Tibial nerve (tissue), 4 donors: ENCODE results near the gene TMBIM4. TPM values are rescaled to one million over a fixed set of nuclear protein-coding genes. Genes with fewer than 3 reads are reported as not detected.

ENCODE experiments used
- DNase-seq, 2 donors: peaks; one replicate each; pipeline ENCODE4 v3.0.0-alpha.2; 2019; ENCODE audit warnings: low spot score in 2 of 2
- H3K27ac ChIP-seq, 4 donors: fragments of 200-600 bp; sonication (generic) in 3 of 4; one replicate each; pipeline ENCODE4 v1.5.1; 2017 to 2019; ENCODE audit warnings: mild to moderate bottlenecking in 1 of 4
- H3K27me3 ChIP-seq, 2 donors: fragments of 200-600 bp; sonication (generic) in 1 of 2; one replicate each; pipeline versions ENCODE4 v1.5.1 to v1.6.0; 2017 to 2019
- H3K36me3 ChIP-seq, 3 donors: fragments of 200-600 bp; sonication (generic); one replicate each; pipeline ENCODE4 v1.5.1; 2018 to 2019
- H3K4me1 ChIP-seq, 4 donors: fragments of 200-600 bp; sonication (generic) in 3 of 4; one replicate each; pipeline ENCODE4 v1.5.1; 2017 to 2019
- H3K4me3 ChIP-seq, 4 donors: fragments of 200-600 bp; sonication (generic) in 3 of 4; one replicate each; pipeline ENCODE4 v1.5.1; 2017 to 2019; ENCODE audit warnings: mild to moderate bottlenecking in 1 of 4, moderate library complexity in 1 of 4
- H3K9me3 ChIP-seq, 4 donors: fragments of 200-600 bp; sonication (generic) in 3 of 4; one replicate each; pipeline ENCODE4 v1.5.1; 2017 to 2019
- CTCF ChIP-seq, 5 experiments: fragments of 200-600 bp in 3 of 5; fragments of 450-650 bp in 2 of 5; sonication (generic) in 3 of 5; IDR thresholded peaks; one replicate each; pipeline ENCODE4 v1.5.1; 2016 to 2019; ENCODE audit warnings: antibody characterized with exemption in 5 of 5, mild to moderate bottlenecking in 3 of 5, moderate library complexity in 2 of 5
- EP300 ChIP-seq, 2 donors: sonication (generic); formaldehyde crosslinking; IDR thresholded peaks; one replicate each; pipeline ENCODE4 v1.6.1; 2017; ENCODE audit warnings: antibody characterized with exemption in 2 of 2, mild to moderate bottlenecking in 1 of 2
- POLR2A ChIP-seq, 2 donors: fragments of 450-650 bp; IDR thresholded peaks; one replicate each; pipeline ENCODE4 v1.6.1; 2017; ENCODE audit warnings: antibody characterized with exemption in 2 of 2, mild to moderate bottlenecking in 2 of 2, moderate library complexity in 2 of 2
- WGBS, 2 donors: methylation state at CpG; one replicate each; pipeline ENCODE4 v1.1.5; 2018; 5-methylcytosine and 5-hydroxymethylcytosine counted together
- total RNA-seq, 4 donors: library from RNA; depleted of rRNA; stranded (reverse); fragments of >200 nt; gene quantifications; one replicate each; pipeline ENCODE4 v1.1.0, GENCODE V29; 2016

TMBIM4 gene
- total RNA-seq, 4 donors from 2014 or later, result 101 to 229 (median 199) TPM

DNA sequence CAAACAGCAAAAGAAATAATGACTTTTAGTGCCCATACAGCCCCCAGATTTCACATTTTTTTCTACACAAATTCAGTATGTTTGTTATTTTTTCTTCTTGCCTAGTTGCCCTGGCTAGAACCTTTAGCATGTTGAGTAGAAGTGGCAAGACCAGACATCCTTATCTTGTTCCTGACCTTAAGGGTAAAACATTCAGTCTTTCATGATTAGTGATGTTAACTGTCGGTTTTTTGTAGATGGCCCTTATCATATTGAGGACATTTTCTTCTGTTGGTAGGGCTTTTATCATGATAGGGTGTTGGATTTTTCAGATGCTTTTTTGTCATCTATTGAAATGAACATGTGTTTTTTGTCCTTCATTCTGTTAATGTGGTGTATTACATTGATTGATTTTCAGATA is 36.3 kb upstream of the TMBIM4 start:
- Histone ChIP-seq H3K36me3 (peaks cover 0 to 4% (median 0%) of the 10 kb centered on the region in 3 donors), H3K27ac (no peak overlapping the region), H3K4me1 (peaks cover 0 to 4% (median 0%) of the 10 kb centered on the region in 4 donors), H3K9me3 (no peaks in the 10 kb centered on the region), H3K4me3 (no peak overlapping the region), H3K27me3 (no peaks in the 10 kb centered on the region)
- DNase-seq, result no peak
- TF ChIP-seq EP300 (IDR thresholded peaks at IDR 0.05) (no peak), CTCF (IDR thresholded peaks at IDR 0.05) (no peak), POLR2A (IDR thresholded peaks at IDR 0.05) (no peak)
- 88 to 90% methylated on average over 1 of the region's 1 CpG for WGBS, 2 donors

- WGBS, 2 donors, result 85 to 89% methylated on average over 4 of the region's 4 CpGs
- no peak for DNase-seq
- peaks cover 0 to 7% (median 0%) of the 10 kb centered on the region in 4 donors for H3K4me1 ChIP-seq
- no peak overlapping the region for H3K4me3 ChIP-seq
- TF ChIP-seq EP300 (IDR thresholded peaks at IDR 0.05), result no peak
- H3K36me3 ChIP-seq, result peaks cover 0 to 4% (median 0%) of the 10 kb centered on the region in 3 donors
- H3K9me3 ChIP-seq, result peaks cover 0 to 5% (median 0%) of the 10 kb centered on the region in 4 donors
- H3K27ac ChIP-seq, result no peak overlapping the region
- H3K27me3 ChIP-seq, result no peaks in the 10 kb centered on the region
Measured at GRCh38 chr12:66203820-66204219, 34.0 kb upstream of the TMBIM4 start.

DNA sequence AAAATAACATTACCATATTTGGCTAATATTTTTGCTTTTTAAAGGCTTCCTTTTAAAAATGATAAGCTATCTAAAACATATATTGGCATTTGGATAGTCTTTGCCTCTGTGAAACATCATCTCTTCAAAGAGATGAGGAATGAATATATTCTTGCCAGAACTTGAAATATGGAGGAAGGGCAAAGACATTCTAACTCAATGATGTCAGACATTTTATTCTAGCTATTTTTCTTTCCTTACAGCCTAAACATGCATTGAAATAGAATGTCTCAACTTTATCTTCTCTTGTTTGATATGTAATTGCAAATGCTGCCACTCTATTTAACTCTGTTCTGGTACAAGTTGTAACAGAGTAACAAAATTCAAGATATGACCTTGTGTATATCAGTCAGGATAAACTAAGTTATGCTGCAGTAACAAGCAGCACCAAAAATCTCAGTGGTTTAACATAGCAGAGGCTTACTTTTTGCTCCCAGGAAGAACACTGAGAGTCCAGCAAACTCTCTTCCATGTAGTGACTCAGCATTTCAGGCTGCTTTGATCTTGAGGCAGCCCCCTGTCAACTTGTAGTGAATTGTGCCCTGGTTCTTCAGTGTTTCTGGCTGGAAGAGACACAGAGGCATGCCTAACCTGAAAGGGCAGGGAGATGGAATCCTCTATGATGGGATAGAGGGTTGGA is 30.2 kb upstream of the TMBIM4 start:
- Histone ChIP-seq H3K4me3 (no peak overlapping the region), H3K4me1 (peaks cover 0 to 32% (median 3%) of the 10 kb centered on the region in 4 donors), H3K27ac (no peak overlapping the region), H3K36me3 (peaks cover 0 to 3% (median 0%) of the 10 kb centered on the region in 3 donors), H3K27me3 (no peaks in the 10 kb centered on the region), H3K9me3 (peaks cover 0 to 5% (median 0%) of the 10 kb centered on the region in 4 donors)
- TF ChIP-seq POLR2A (IDR thresholded peaks at IDR 0.05) (no peak), CTCF (IDR thresholded peaks at IDR 0.05) (no peak), EP300 (IDR thresholded peaks at IDR 0.05) (no peak)
- DNase-seq, result no peak

- no peak for DNase-seq
- WGBS, 2 donors, result 69 to 70% methylated on average over 3 of the region's 3 CpGs
- no peak overlapping the region for H3K4me3 ChIP-seq
- peaks cover 0 to 6% (median 0%) of the 10 kb centered on the region in 3 donors for H3K36me3 ChIP-seq
- peaks cover 0 to 32% (median 3%) of the 10 kb centered on the region in 4 donors for H3K4me1 ChIP-seq
- H3K27ac ChIP-seq, result no peak overlapping the region
- peaks cover 0 to 5% (median 0%) of the 10 kb centered on the region in 4 donors for H3K9me3 ChIP-seq
- no peak for TF ChIP-seq CTCF (IDR thresholded peaks at IDR 0.05)
- no peak for TF ChIP-seq EP300 (IDR thresholded peaks at IDR 0.05)
- TF ChIP-seq POLR2A (IDR thresholded peaks at IDR 0.05), result no peak
- no peaks in the 10 kb centered on the region for H3K27me3 ChIP-seq
Measured at GRCh38 chr12:66199141-66199540, 29.3 kb upstream of the TMBIM4 start.

GRCh38 chr12:66197495-66197921 is 27.7 kb upstream of the TMBIM4 start:
- H3K9me3 ChIP-seq, result peaks cover 0 to 5% (median 0%) of the 10 kb centered on the region in 4 donors
- WGBS, 2 donors, result 25 to 28% methylated on average over 3 of the region's 3 CpGs
- TF ChIP-seq EP300 (IDR thresholded peaks at IDR 0.05) (no peak), CTCF (IDR thresholded peaks at IDR 0.05) (no peak), POLR2A (IDR thresholded peaks at IDR 0.05) (no peak)
- peaks cover 0 to 12% (median 0%) of the 10 kb centered on the region in 3 donors for H3K36me3 ChIP-seq
- no peaks in the 10 kb centered on the region for H3K27me3 ChIP-seq
- H3K4me3 ChIP-seq, result no peak overlapping the region
- DNase-seq, result no peak
- peaks cover 0 to 32% (median 3%) of the 10 kb centered on the region in 4 donors for H3K4me1 ChIP-seq
- no peak overlapping the region for H3K27ac ChIP-seq
